ENCODE results near the gene OTULIN. TPM values are rescaled to one million over a fixed set of nuclear protein-coding genes. Genes with fewer than 3 reads are reported as not detected.

The OTULIN gene
- total RNA-seq, 5 donors from 2014 or later (not counting 1 experiment from before 2014, with no cell fraction given) = 57.6 to 67.1 (median 61.2) TPM

GRCh38 chr5:14665949-14666348, 1.4 kb downstream of the OTULIN start:
- H3K4me3 Mint-ChIP-seq = peak overlapping the region; percentile 91 to 96 (median 93)
- WGBS (ENCODE audit: insufficient coverage) = 1% methylated on average over 6 of the region's 7 CpGs
- ChIA-PET CTCF (interaction anchor here (0.5 to 2.0 kb wide), 8 partner anchors 10 to 254 kb away, joined by 3 to 8 read pairs (median 4); no protein-coding TSS in a partner anchor), POLR2A (interaction anchor here in 1 of 2 donors (0.8 kb wide), 1 partner anchor 205 kb away, joined by 3 read pairs; no protein-coding TSS in a partner anchor)
- Histone ChIP-seq H3K4me3 (ENCODE audit: control insufficient read depth in 1 of 2, extremely low read depth in 1 of 2, low read length in 1 of 2) (peak overlapping the region in 1 of 2 donors; percentile 72), H3K9me3 (no peaks in the 10 kb centered on the region), H3K4me1 (ENCODE audit: control insufficient read depth in 1 of 2, extremely low read depth in 1 of 2, insufficient read depth in 2 of 2, low read length in 2 of 2) (peaks cover 9 to 50% of the 10 kb centered on the region in 2 experiments), H3K27ac (ENCODE audit: low read length) (peak overlapping the region; percentile 62), H3K27me3 (replicated peaks in 1 of 2; ENCODE audit: control insufficient read depth in 2 of 2, extremely low read depth in 1 of 2, insufficient read depth in 2 of 2, low read length in 1 of 2) (no peaks in the 10 kb centered on the region), H3K36me3 (ENCODE audit: control insufficient read depth in 2 of 2, extremely low read depth in 1 of 2, insufficient read depth in 1 of 2, low read length in 1 of 2) (no peaks in the 10 kb centered on the region)
- peaks cover 65 to 83% (median 74%) of the 10 kb centered on the region in 3 donors for H3K4me1 Mint-ChIP-seq
- peak overlapping the region; percentile 91 to 95 for H3K27ac Mint-ChIP-seq
- H3K27me3 Mint-ChIP-seq = no peaks in the 10 kb centered on the region
- ATAC-seq (replicated peaks in 1 of 4) = peak; percentile 31 to 57 (median 40)
- peak; percentile 13 to 73 (median 46) for DNase-seq
- H3K9me3 Mint-ChIP-seq = no peaks in the 10 kb centered on the region
- H3K36me3 Mint-ChIP-seq = peaks cover 3% of the 10 kb centered on the region

- Histone ChIP-seq H3K4me1 (ENCODE audit: control insufficient read depth in 1 of 2, extremely low read depth in 1 of 2, insufficient read depth in 2 of 2, low read length in 2 of 2) (peaks cover 10 to 53% of the 10 kb centered on the region in 2 experiments), H3K27ac (ENCODE audit: low read length) (peak overlapping the region; percentile 62), H3K4me3 (ENCODE audit: control insufficient read depth in 1 of 2, extremely low read depth in 1 of 2, low read length in 1 of 2) (peak overlapping the region in 1 of 2 donors; percentile 72), H3K36me3 (ENCODE audit: control insufficient read depth in 2 of 2, extremely low read depth in 1 of 2, insufficient read depth in 1 of 2, low read length in 1 of 2) (no peaks in the 10 kb centered on the region), H3K9me3 (no peaks in the 10 kb centered on the region), H3K27me3 (replicated peaks in 1 of 2; ENCODE audit: control insufficient read depth in 2 of 2, extremely low read depth in 1 of 2, insufficient read depth in 2 of 2, low read length in 1 of 2) (no peaks in the 10 kb centered on the region)
- H3K36me3 Mint-ChIP-seq = peaks cover 3% of the 10 kb centered on the region
- ChIA-PET CTCF (interaction anchor here (0.8 to 2.0 kb wide), 9 partner anchors 9 to 204 kb away, joined by 3 to 8 read pairs (median 4); no protein-coding TSS in a partner anchor), POLR2A (interaction anchor here (0.6 to 0.8 kb wide), 2 partner anchors 159 to 204 kb away, joined by 3 read pairs; no protein-coding TSS in a partner anchor)
- H3K4me1 Mint-ChIP-seq = peaks cover 66 to 86% (median 78%) of the 10 kb centered on the region in 3 donors
- WGBS (ENCODE audit: insufficient coverage) = no CpG with 5 or more reads among the region's 2 CpGs
- peak overlapping the region; percentile 91 to 95 for H3K27ac Mint-ChIP-seq
- peak overlapping the region; percentile 91 to 96 (median 93) for H3K4me3 Mint-ChIP-seq
- H3K27me3 Mint-ChIP-seq = no peaks in the 10 kb centered on the region
- H3K9me3 Mint-ChIP-seq = no peaks in the 10 kb centered on the region
- ATAC-seq (replicated peaks in 1 of 4) (no peak), DNase-seq (no peak)
Measured at GRCh38 chr5:14666357-14666756, 1.8 kb downstream of the OTULIN start.

GRCh38 chr5:14667290-14667689, 2.8 kb downstream of the OTULIN start:
- Mint-ChIP-seq H3K36me3 (peaks cover 3% of the 10 kb centered on the region), H3K27ac (peak overlapping the region; percentile 91 to 95), H3K27me3 (no peaks in the 10 kb centered on the region), H3K4me1 (peaks cover 75 to 93% (median 87%) of the 10 kb centered on the region in 3 donors), H3K9me3 (no peaks in the 10 kb centered on the region), H3K4me3 (peak overlapping the region; percentile 65 to 96 (median 93))
- peak overlapping the region; percentile 62 for H3K27ac ChIP-seq (ENCODE audit: low read length)
- ChIA-PET CTCF (interaction anchor here (0.8 to 2.0 kb wide), 11 partner anchors 8 to 326 kb away, joined by 3 to 8 read pairs (median 4); no protein-coding TSS in a partner anchor), POLR2A (interaction anchor here (0.5 kb wide), 2 partner anchors 201 to 446 kb away, joined by 3 read pairs; no protein-coding TSS in a partner anchor)
- H3K4me3 ChIP-seq (ENCODE audit: control insufficient read depth in 1 of 2, extremely low read depth in 1 of 2, low read length in 1 of 2) = no peak overlapping the region
- no peaks in the 10 kb centered on the region for H3K36me3 ChIP-seq (ENCODE audit: control insufficient read depth in 2 of 2, extremely low read depth in 1 of 2, insufficient read depth in 1 of 2, low read length in 1 of 2)
- peaks cover 10 to 59% of the 10 kb centered on the region in 2 experiments for H3K4me1 ChIP-seq (ENCODE audit: control insufficient read depth in 1 of 2, extremely low read depth in 1 of 2, insufficient read depth in 2 of 2, low read length in 2 of 2)
- DNase-seq (no peak), ATAC-seq (replicated peaks in 1 of 4) (no peak)
- H3K9me3 ChIP-seq = no peaks in the 10 kb centered on the region
- no peaks in the 10 kb centered on the region for H3K27me3 ChIP-seq (replicated peaks in 1 of 2; ENCODE audit: control insufficient read depth in 2 of 2, extremely low read depth in 1 of 2, insufficient read depth in 2 of 2, low read length in 1 of 2)
- 84% methylated on average over 5 of the region's 8 CpGs for WGBS (ENCODE audit: insufficient coverage)

- DNase-seq (no peak), ATAC-seq (replicated peaks in 1 of 4) (no peak)
- Mint-ChIP-seq H3K27ac (peak overlapping the region; percentile 91 to 95), H3K4me3 (peak overlapping the region; percentile 65 to 96 (median 93)), H3K9me3 (no peaks in the 10 kb centered on the region), H3K27me3 (no peaks in the 10 kb centered on the region), H3K36me3 (peaks cover 3% of the 10 kb centered on the region), H3K4me1 (peaks cover 80 to 93% (median 92%) of the 10 kb centered on the region in 3 donors)
- no CpG with 5 or more reads among the region's 1 CpG for WGBS (ENCODE audit: insufficient coverage)
- ChIA-PET CTCF (interaction anchor here (0.8 to 1.3 kb wide), 5 partner anchors 10 to 325 kb away, joined by 3 to 5 read pairs (median 3); no protein-coding TSS in a partner anchor), POLR2A (interaction anchor here in 1 of 2 donors (0.5 kb wide), 1 partner anchor 201 kb away, joined by 3 read pairs; no protein-coding TSS in a partner anchor)
- Histone ChIP-seq H3K4me3 (ENCODE audit: control insufficient read depth in 1 of 2, extremely low read depth in 1 of 2, low read length in 1 of 2) (no peak overlapping the region), H3K36me3 (ENCODE audit: control insufficient read depth in 2 of 2, extremely low read depth in 1 of 2, insufficient read depth in 1 of 2, low read length in 1 of 2) (no peaks in the 10 kb centered on the region), H3K9me3 (no peaks in the 10 kb centered on the region), H3K27me3 (replicated peaks in 1 of 2; ENCODE audit: control insufficient read depth in 2 of 2, extremely low read depth in 1 of 2, insufficient read depth in 2 of 2, low read length in 1 of 2) (no peaks in the 10 kb centered on the region), H3K4me1 (ENCODE audit: control insufficient read depth in 1 of 2, extremely low read depth in 1 of 2, insufficient read depth in 2 of 2, low read length in 2 of 2) (peaks cover 10 to 63% of the 10 kb centered on the region in 2 experiments), H3K27ac (ENCODE audit: low read length) (peak overlapping the region; percentile 62)
Measured at GRCh38 chr5:14667770-14668169, 3.3 kb downstream of the OTULIN start.

GRCh38 chr5:14668181-14668591, 3.7 kb downstream of the OTULIN start:
- WGBS (ENCODE audit: insufficient coverage) = 49% methylated on average over 4 of the region's 5 CpGs
- H3K4me3 Mint-ChIP-seq = peak overlapping the region; percentile 65 to 96 (median 93)

GRCh38 chr5:14669415-14669814, 4.9 kb downstream of the OTULIN start:
- no peak overlapping the region for H3K27ac ChIP-seq (ENCODE audit: low read length)
- Mint-ChIP-seq H3K27me3 (no peaks in the 10 kb centered on the region), H3K36me3 (peaks cover 14% of the 10 kb centered on the region), H3K4me3 (peak overlapping the region in 1 of 3 donors; percentile 96), H3K9me3 (no peaks in the 10 kb centered on the region), H3K27ac (no peak overlapping the region), H3K4me1 (peaks cover 87 to 93% (median 92%) of the 10 kb centered on the region in 3 donors)
- 67% methylated on average over 1 of the region's 5 CpGs for WGBS (ENCODE audit: insufficient coverage)
- H3K36me3 ChIP-seq (ENCODE audit: control insufficient read depth in 2 of 2, extremely low read depth in 1 of 2, insufficient read depth in 1 of 2, low read length in 1 of 2) = no peaks in the 10 kb centered on the region
- H3K27me3 ChIP-seq (replicated peaks in 1 of 2; ENCODE audit: control insufficient read depth in 2 of 2, extremely low read depth in 1 of 2, insufficient read depth in 2 of 2, low read length in 1 of 2) = no peaks in the 10 kb centered on the region
- ChIA-PET CTCF (interaction anchor here (1.0 to 1.5 kb wide), 2 partner anchors 12 to 21 kb away, joined by 3 read pairs; no protein-coding TSS in a partner anchor), POLR2A (interaction anchor here in 1 of 2 donors (0.6 kb wide), 1 partner anchor 337 kb away, joined by 3 read pairs; no protein-coding TSS in a partner anchor)
- peaks cover 3 to 61% of the 10 kb centered on the region in 2 experiments for H3K4me1 ChIP-seq (ENCODE audit: control insufficient read depth in 1 of 2, extremely low read depth in 1 of 2, insufficient read depth in 2 of 2, low read length in 2 of 2)
- no peak overlapping the region for H3K4me3 ChIP-seq (ENCODE audit: control insufficient read depth in 1 of 2, extremely low read depth in 1 of 2, low read length in 1 of 2)
- DNase-seq = no peak
- H3K9me3 ChIP-seq = no peaks in the 10 kb centered on the region
- no peak for ATAC-seq (replicated peaks in 1 of 4)

More at GRCh38 chr5:14668181-14668591, 3.7 kb downstream of the OTULIN start:
- Histone ChIP-seq H3K4me3 (ENCODE audit: control insufficient read depth in 1 of 2, extremely low read depth in 1 of 2, low read length in 1 of 2) (no peak overlapping the region), H3K4me1 (ENCODE audit: control insufficient read depth in 1 of 2, extremely low read depth in 1 of 2, insufficient read depth in 2 of 2, low read length in 2 of 2) (peaks cover 9 to 64% of the 10 kb centered on the region in 2 experiments), H3K36me3 (ENCODE audit: control insufficient read depth in 2 of 2, extremely low read depth in 1 of 2, insufficient read depth in 1 of 2, low read length in 1 of 2) (no peaks in the 10 kb centered on the region), H3K27ac (ENCODE audit: low read length) (peak overlapping the region; percentile 62), H3K9me3 (no peaks in the 10 kb centered on the region), H3K27me3 (replicated peaks in 1 of 2; ENCODE audit: control insufficient read depth in 2 of 2, extremely low read depth in 1 of 2, insufficient read depth in 2 of 2, low read length in 1 of 2) (no peaks in the 10 kb centered on the region)
- peaks cover 83 to 93% (median 93%) of the 10 kb centered on the region in 3 donors for H3K4me1 Mint-ChIP-seq
- ATAC-seq (replicated peaks in 1 of 4) (no peak), DNase-seq (peak in 19 of 35 experiments; percentile 8 to 65 (median 27))
- no peaks in the 10 kb centered on the region for H3K27me3 Mint-ChIP-seq
- H3K36me3 Mint-ChIP-seq = peaks cover 3% of the 10 kb centered on the region
- POLR2A ChIA-PET = no interaction called here
- no peaks in the 10 kb centered on the region for H3K9me3 Mint-ChIP-seq
- H3K27ac Mint-ChIP-seq = peak overlapping the region; percentile 91 to 95
- CTCF ChIA-PET = no interaction called here
